CD4-positive, alpha-beta T cell (primary cell): ENCODE data around the gene STPG4. TPM values are rescaled to one million over a fixed set of nuclear protein-coding genes. Genes with fewer than 3 reads are reported as not detected.

Source experiments
- ATAC-seq: fragments of 200-7000 bp; cut with Tn5 transposase; one replicate; pipeline ENCODE4 v1.10.0; 2022; ENCODE audit warnings: mild to moderate bottlenecking; ENCODE audit not compliant: poor library complexity
- CTCF ChIA-PET: fragments of 350-600 bp; sonication (Branson Sonifier 250); formaldehyde crosslinking; loops from one replicate; lab custom pipeline; 2021; ENCODE audit warnings: antibody characterized with exemption, inconsistent platforms; lab: Charles Lee
- POLR2A ChIA-PET: fragments of 350-600 bp; sonication (Branson Sonifier 250); formaldehyde crosslinking; loops from one replicate; lab custom pipeline; 2021; ENCODE audit warnings: antibody characterized with exemption, inconsistent platforms; lab: Charles Lee
- DNase-seq, 14 experiments: peaks; one replicate each; pipeline ENCODE4 v3.0.0-alpha.2; 2013 to 2020; ENCODE audit warnings: mixed read lengths in 2 of 14
- H3K27ac ChIP-seq, 2 donors: one replicate each; pipeline versions ENCODE4 v1.5.1 to v1.7.0; 2013; ENCODE audit warnings: low read length in 2 of 2, low read depth in 1 of 2, mild to moderate bottlenecking in 1 of 2
- H3K27me3 ChIP-seq, 2 experiments: 1 replicate in 1 of 2; 2 replicates in 1 of 2; pipeline versions ENCODE4 v1.6.1 to v1.7.0; 2013; ENCODE audit warnings: low read length in 2 of 2, control low read depth in 1 of 2, mild to moderate bottlenecking in 1 of 2, moderate library complexity in 1 of 2; ENCODE audit not compliant: insufficient read depth in 2 of 2, control insufficient read depth in 1 of 2
- H3K36me3 ChIP-seq: one replicate; pipeline ENCODE4 v1.6.1; 2013; ENCODE audit warnings: low read length, control low read depth; ENCODE audit not compliant: insufficient read depth
- H3K4me1 ChIP-seq: one replicate; pipeline ENCODE4 v1.6.1; 2013; ENCODE audit warnings: low read length, control low read depth; ENCODE audit not compliant: insufficient read depth
- H3K4me3 ChIP-seq: one replicate; pipeline ENCODE4 v1.5.1; 2013; ENCODE audit warnings: mild to moderate bottlenecking, low read length, moderate library complexity
- H3K9me3 ChIP-seq, 2 experiments: 1 replicate in 1 of 2; 2 replicates in 1 of 2; pipeline versions ENCODE4 v1.6.1 to v1.7.0; 2013; ENCODE audit warnings: low read length in 2 of 2, mild to moderate bottlenecking in 2 of 2, control low read depth in 1 of 2, moderate library complexity in 1 of 2; ENCODE audit not compliant: control insufficient read depth in 1 of 2, insufficient read depth in 1 of 2
- H3K27ac Mint-ChIP-seq: one replicate; pipeline ENCODE4 v1.8.0; 2020; ENCODE audit warnings: mixed read lengths
- H3K27me3 Mint-ChIP-seq: one replicate; pipeline ENCODE4 v1.8.0; 2021; ENCODE audit warnings: mixed read lengths
- H3K36me3 Mint-ChIP-seq: one replicate; pipeline ENCODE4 v1.8.0; 2021; ENCODE audit warnings: low read depth, mixed read lengths
- H3K4me1 Mint-ChIP-seq: one replicate; pipeline ENCODE4 v1.8.0; 2021; ENCODE audit warnings: low read depth, mixed read lengths
- H3K4me3 Mint-ChIP-seq: one replicate; pipeline ENCODE4 v1.8.0; 2020; ENCODE audit warnings: mild to moderate bottlenecking, mixed read lengths
- H3K9me3 Mint-ChIP-seq: one replicate; pipeline ENCODE4 v1.8.0; 2020; ENCODE audit warnings: mixed read lengths
- intact Hi-C, 2 experiments: fragments of 100-400 bp; cut with DNase I in 1 of 2; cut with micrococcal nuclease in 1 of 2; formaldehyde crosslinking; loops; one replicate each; pipeline versions ENCODE4 v1.15.1 to v1.9.0; 2023 to 2025; cut with DNase I, micrococcal nuclease
- total RNA-seq, 174 experiments: library from RNA in 2 of 174; stranded (reverse) in 2 of 174; gene quantifications; one replicate each; pipeline ENCODE4 v1.2.3 and lab custom pipeline; 2021 to 2026
- TF ChIP-seq, protein P1 (sequence below): fragments of 200-600 bp; IDR thresholded peaks from one replicate; pipeline ENCODE4 v1.8.0; 2022; ENCODE audit warnings: antibody characterized with exemption, mild to moderate bottlenecking

Gene STPG4
- total RNA-seq, 2 experiments from 2014 or later, result not detected

DNA sequence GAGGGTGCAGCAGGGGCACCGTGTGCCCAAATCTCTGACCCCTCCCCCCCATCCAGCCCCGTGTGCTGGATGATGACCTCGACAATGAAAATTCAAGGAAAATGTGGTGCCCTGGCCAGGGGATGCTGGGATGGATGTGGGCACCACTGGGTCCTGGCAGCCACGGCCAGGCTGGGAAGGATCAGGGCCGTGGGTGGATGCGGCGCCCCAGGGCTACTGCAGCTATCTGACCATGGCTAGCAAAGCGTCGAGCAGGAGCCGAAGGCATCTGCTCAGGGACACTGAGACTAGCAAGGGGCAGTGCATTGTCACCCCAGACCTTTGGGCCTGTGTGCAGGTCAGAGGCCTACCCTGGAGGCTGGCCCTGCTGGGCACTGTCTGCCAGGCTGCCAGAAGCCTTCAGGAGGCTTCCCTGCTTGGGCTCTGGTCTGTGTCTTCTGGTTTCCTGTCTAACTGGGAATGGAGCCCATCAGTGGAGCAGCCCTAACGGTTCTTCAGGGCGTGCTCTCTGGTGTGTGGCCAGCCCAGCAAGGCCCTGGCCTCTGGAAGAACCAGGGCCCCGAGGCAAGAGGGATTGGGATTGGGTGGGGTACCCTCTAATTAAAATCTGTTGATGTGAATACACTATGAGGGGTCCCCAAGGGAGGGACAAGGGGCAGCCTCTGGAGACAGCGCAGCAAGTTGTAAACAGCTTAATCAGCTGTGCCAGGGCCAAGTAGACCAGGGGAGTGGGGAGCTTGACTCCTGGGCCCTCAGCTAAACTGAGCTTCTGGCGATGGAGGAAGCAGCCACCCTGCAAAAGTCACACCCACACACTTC lies 98.0 kb downstream of the STPG4 start:
- CTCF ChIA-PET, result no interaction called here
- ATAC-seq (peak; percentile 21), DNase-seq (no peak)
- intact Hi-C loops, result no loop called here
- Mint-ChIP-seq H3K4me3 (no peak overlapping the region), H3K4me1 (peaks cover 35% of the 10 kb centered on the region), H3K27me3 (no peaks in the 10 kb centered on the region), H3K27ac (peak overlapping the region; percentile 71), H3K36me3 (peaks cover 52% of the 10 kb centered on the region), H3K9me3 (no peaks in the 10 kb centered on the region)
- H3K4me1 ChIP-seq, result peaks cover 33% of the 10 kb centered on the region
- no peak overlapping the region for H3K4me3 ChIP-seq
- H3K27me3 ChIP-seq, result no peaks in the 10 kb centered on the region
- peak overlapping the region in 1 of 2 donors; percentile 4 for H3K27ac ChIP-seq
- TF ChIP-seq, protein P1, sequence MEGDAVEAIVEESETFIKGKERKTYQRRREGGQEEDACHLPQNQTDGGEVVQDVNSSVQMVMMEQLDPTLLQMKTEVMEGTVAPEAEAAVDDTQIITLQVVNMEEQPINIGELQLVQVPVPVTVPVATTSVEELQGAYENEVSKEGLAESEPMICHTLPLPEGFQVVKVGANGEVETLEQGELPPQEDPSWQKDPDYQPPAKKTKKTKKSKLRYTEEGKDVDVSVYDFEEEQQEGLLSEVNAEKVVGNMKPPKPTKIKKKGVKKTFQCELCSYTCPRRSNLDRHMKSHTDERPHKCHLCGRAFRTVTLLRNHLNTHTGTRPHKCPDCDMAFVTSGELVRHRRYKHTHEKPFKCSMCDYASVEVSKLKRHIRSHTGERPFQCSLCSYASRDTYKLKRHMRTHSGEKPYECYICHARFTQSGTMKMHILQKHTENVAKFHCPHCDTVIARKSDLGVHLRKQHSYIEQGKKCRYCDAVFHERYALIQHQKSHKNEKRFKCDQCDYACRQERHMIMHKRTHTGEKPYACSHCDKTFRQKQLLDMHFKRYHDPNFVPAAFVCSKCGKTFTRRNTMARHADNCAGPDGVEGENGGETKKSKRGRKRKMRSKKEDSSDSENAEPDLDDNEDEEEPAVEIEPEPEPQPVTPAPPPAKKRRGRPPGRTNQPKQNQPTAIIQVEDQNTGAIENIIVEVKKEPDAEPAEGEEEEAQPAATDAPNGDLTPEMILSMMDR, result no peak
- POLR2A ChIA-PET, result no interaction called here
- H3K36me3 ChIP-seq, result peaks cover 55% of the 10 kb centered on the region
- H3K9me3 ChIP-seq, result no peaks in the 10 kb centered on the region

DNA sequence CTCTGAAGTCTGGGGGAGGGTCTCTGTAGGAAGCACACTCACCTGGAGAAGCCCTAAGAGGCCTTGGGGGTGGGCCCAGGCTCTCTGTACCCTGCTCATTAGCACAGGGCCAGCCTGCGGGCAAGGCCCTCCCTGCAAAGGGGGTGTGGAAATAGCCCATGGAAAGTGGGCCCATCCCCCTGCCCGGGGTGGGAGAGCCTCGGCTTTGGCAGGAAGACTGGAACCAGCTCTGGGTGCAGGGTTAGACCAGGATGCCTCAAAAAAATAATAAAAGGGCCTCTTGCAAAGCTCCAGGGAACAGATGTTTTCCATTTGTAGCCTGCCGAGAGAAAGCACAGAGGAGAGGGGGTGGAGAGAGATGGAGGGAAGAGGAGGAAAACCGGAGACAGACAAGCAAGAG lies 98.7 kb downstream of the STPG4 start:
- intact Hi-C loops, result no loop called here
- H3K36me3 Mint-ChIP-seq, result peaks cover 49% of the 10 kb centered on the region
- no peak overlapping the region for H3K4me3 Mint-ChIP-seq
- TF ChIP-seq, protein P1, result no peak
- H3K4me1 Mint-ChIP-seq, result peaks cover 35% of the 10 kb centered on the region
- DNase-seq (no peak), ATAC-seq (no peak)
- Histone ChIP-seq H3K27me3 (no peaks in the 10 kb centered on the region), H3K9me3 (peaks cover 0 to 5% of the 10 kb centered on the region in 2 experiments), H3K4me1 (peaks cover 33% of the 10 kb centered on the region), H3K36me3 (peaks cover 55% of the 10 kb centered on the region), H3K4me3 (no peak overlapping the region), H3K27ac (no peak overlapping the region)
- ChIA-PET CTCF (no interaction called here), POLR2A (no interaction called here)
- no peaks in the 10 kb centered on the region for H3K27me3 Mint-ChIP-seq
- no peaks in the 10 kb centered on the region for H3K9me3 Mint-ChIP-seq
- H3K27ac Mint-ChIP-seq, result peak overlapping the region; percentile 2

DNA sequence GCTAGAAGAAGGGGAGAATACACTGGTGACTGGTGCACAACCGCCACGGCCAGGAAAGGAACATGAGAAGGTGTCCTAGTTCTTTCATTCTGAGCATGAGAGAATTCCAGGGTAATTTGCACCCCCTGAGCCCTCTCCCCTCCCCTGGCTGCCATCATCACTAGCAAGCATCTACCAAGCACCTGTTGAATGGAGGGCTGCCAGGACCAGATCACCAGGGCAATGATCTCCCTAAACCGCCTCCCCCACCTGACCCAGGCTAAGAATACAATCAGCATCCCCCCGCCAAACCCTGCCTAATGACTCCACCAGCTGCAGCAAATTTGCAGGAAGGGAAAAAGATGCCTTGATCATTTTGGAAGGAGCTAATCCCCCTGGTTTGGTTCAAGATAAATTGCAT lies 100.2 kb downstream of the STPG4 start:
- peaks cover 33% of the 10 kb centered on the region for H3K4me1 ChIP-seq
- no peak for DNase-seq
- H3K27me3 ChIP-seq, result no peaks in the 10 kb centered on the region
- Mint-ChIP-seq H3K9me3 (no peaks in the 10 kb centered on the region), H3K4me3 (no peak overlapping the region), H3K4me1 (peaks cover 35% of the 10 kb centered on the region), H3K27me3 (no peaks in the 10 kb centered on the region), H3K27ac (no peak overlapping the region), H3K36me3 (peaks cover 53% of the 10 kb centered on the region)
- no peak for ATAC-seq
- TF ChIP-seq, protein P1, result no peak
- H3K27ac ChIP-seq, result no peak overlapping the region
- H3K36me3 ChIP-seq, result peaks cover 55% of the 10 kb centered on the region
- no peak overlapping the region for H3K4me3 ChIP-seq
- intact Hi-C loops, result no loop called here
- CTCF ChIA-PET, result no interaction called here
- POLR2A ChIA-PET, result no interaction called here
- peaks cover 0 to 5% of the 10 kb centered on the region in 2 experiments for H3K9me3 ChIP-seq
